Retinal pigment epithelial cell (primary cell): ENCODE measurements around the gene PLXDC1.
"Not testable (repeated sequence)": the region's sequence is repeated elsewhere in the genome, so short reads cannot be mapped to it uniquely, and the experiment has no call there.

Experiments
- DNase-seq: peaks from one replicate; pipeline ENCODE4 v3.0.0-alpha.2; 2010; ENCODE audit warnings: low read depth
- H3K4me3 ChIP-seq: 2 replicates; pipeline ENCODE4 v1.5.1; 2011; ENCODE audit warnings: mild to moderate bottlenecking, low read length, control low read depth, moderate library complexity
- CTCF ChIP-seq: conservative IDR thresholded peaks from 2 replicates; pipeline ENCODE4 v1.5.1; 2011; ENCODE audit warnings: low read depth, low read length, control low read depth, inconsistent platforms

PLXDC1 gene

GRCh38 chr17:39027455-39028035 lies 123.9 kb downstream of the PLXDC1 start:
- no peak for TF ChIP-seq CTCF
- H3K4me3 ChIP-seq, result peak overlapping the region; percentile 44
- DNase-seq, result no peak

GRCh38 chr17:39026980-39027451 lies 124.4 kb downstream of the PLXDC1 start:
- no peak for TF ChIP-seq CTCF
- DNase-seq, result no peak
- H3K4me3 ChIP-seq, result peak overlapping the region; percentile 44

- not testable (repeated sequence) for DNase-seq, H3K4me3 ChIP-seq
These were observed 125.1 kb downstream of the PLXDC1 start for GRCh38 chr17:39026346-39026745.

- TF ChIP-seq CTCF, result no peak
- no peak for DNase-seq
- no peak overlapping the region for H3K4me3 ChIP-seq
These were observed 128.5 kb downstream of the PLXDC1 start for GRCh38 chr17:39022924-39023323.

- not testable (repeated sequence) for H3K4me3 ChIP-seq, DNase-seq
These were observed 131.4 kb downstream of the PLXDC1 start for GRCh38 chr17:39020037-39020436.

GRCh38 chr17:39018267-39019134 lies 132.9 kb downstream of the PLXDC1 start:
- no peak for DNase-seq
- no peak for TF ChIP-seq CTCF

GRCh38 chr17:39016193-39017153 lies 135.0 kb downstream of the PLXDC1 start:
- DNase-seq, result peak; percentile 40
- no peak overlapping the region for H3K4me3 ChIP-seq
- no peak for TF ChIP-seq CTCF

More at GRCh38 chr17:39018267-39019134, 132.9 kb downstream of the PLXDC1 start:
- no peak overlapping the region for H3K4me3 ChIP-seq
